HepG2 (cell line): ENCODE data around the gene ZBTB7B. TPM values are rescaled to one million over a fixed set of nuclear protein-coding genes. Genes with fewer than 3 reads are reported as not detected.

Source experiments
- BRCA1 ChIP-seq: sonication (generic); formaldehyde crosslinking; IDR thresholded peaks from 2 replicates; pipeline ENCODE4 v1.4.0; 2020; ENCODE audit warnings: missing genetic modification reagents
- CHCHD3 ChIP-seq: sonication (generic); formaldehyde crosslinking; IDR thresholded peaks from 2 replicates; pipeline ENCODE4 v1.8.0; 2022; ENCODE audit warnings: mild to moderate bottlenecking, missing genetic modification reagents, moderate library complexity
- DMTF1 ChIP-seq: sonication (generic); formaldehyde crosslinking; IDR thresholded peaks from 2 replicates; pipeline ENCODE4 v1.4.0; 2020; ENCODE audit warnings: mild to moderate bottlenecking, missing genetic modification reagents
- ELF4 ChIP-seq: sonication (generic); formaldehyde crosslinking; IDR thresholded peaks from 2 replicates; pipeline ENCODE4 v1.5.0; 2020; ENCODE audit warnings: missing genetic modification reagents, mild to moderate bottlenecking, moderate library complexity, borderline replicate concordance
- FOSL2 ChIP-seq: sonication (generic); formaldehyde crosslinking; IDR thresholded peaks from 2 replicates; pipeline ENCODE4 v1.4.0; 2020; ENCODE audit warnings: missing genetic modification reagents
- GLI4 ChIP-seq: sonication (generic); formaldehyde crosslinking; IDR thresholded peaks from 2 replicates; pipeline ENCODE4 v1.5.1; 2020; ENCODE audit warnings: missing genetic modification reagents, mild to moderate bottlenecking, moderate library complexity, borderline replicate concordance
- HOXA9 ChIP-seq: sonication (generic); formaldehyde crosslinking; IDR thresholded peaks from 2 replicates; pipeline ENCODE4 v1.8.1; 2022; ENCODE audit warnings: missing genetic modification reagents, mild to moderate bottlenecking, moderate library complexity, borderline replicate concordance
- JDP2 ChIP-seq: sonication (generic); formaldehyde crosslinking; IDR thresholded peaks from 2 replicates; pipeline ENCODE4 v1.8.1; 2022; ENCODE audit warnings: missing genetic modification reagents, borderline replicate concordance
- KDM5A ChIP-seq: fragments of 200-600 bp; sonication (generic); IDR thresholded peaks from 2 replicates; pipeline ENCODE4 v1.7.0; 2018; ENCODE audit warnings: antibody characterized with exemption, mild to moderate bottlenecking, low read length, borderline replicate concordance
- MTA1 ChIP-seq: sonication (generic); formaldehyde crosslinking; IDR thresholded peaks from 2 replicates; pipeline ENCODE4 v1.4.0; 2020; ENCODE audit warnings: missing genetic modification reagents, mild to moderate bottlenecking, borderline replicate concordance
- MTA3 ChIP-seq: sonication (generic); formaldehyde crosslinking; IDR thresholded peaks from 2 replicates; pipeline ENCODE4 v1.4.0; 2020; ENCODE audit warnings: missing genetic modification reagents
- MTF1 ChIP-seq: sonication (generic); formaldehyde crosslinking; IDR thresholded peaks from 2 replicates; pipeline ENCODE4 v1.5.0; 2020; ENCODE audit warnings: missing genetic modification reagents
- MXD4 ChIP-seq: IDR thresholded peaks from 2 replicates; pipeline ENCODE4 v1.6.1; 2016; ENCODE audit warnings: mild to moderate bottlenecking, missing biosample characterization, missing genetic modification reagents
- NR2F1 ChIP-seq, 2 experiments: fragments of 450-650 bp in 1 of 2; formaldehyde crosslinking in 1 of 2; IDR thresholded peaks; 2 replicates each; pipeline versions ENCODE4 v1.5.0 to v1.6.1; 2016 to 2020; ENCODE audit warnings: mild to moderate bottlenecking in 1 of 2, missing compliant biosample characterization in 1 of 2, missing genetic modification reagents in 1 of 2, moderate library complexity in 1 of 2
- PCBP2 ChIP-seq: fragments of 200-400 bp; formaldehyde crosslinking; optimal IDR thresholded peaks from 2 replicates; pipeline ENCODE3; 2018; ENCODE audit warnings: low read length, low read depth; ENCODE audit not compliant: poor library complexity, severe bottlenecking
- POLR2AphosphoS5 ChIP-seq: IDR thresholded peaks from 2 replicates; pipeline ENCODE4 v1.6.1; 2012; ENCODE audit warnings: low read depth, low read length
- RELA ChIP-seq: sonication (generic); formaldehyde crosslinking; IDR thresholded peaks from 2 replicates; pipeline ENCODE4 v1.4.0; 2020; ENCODE audit warnings: missing genetic modification reagents
- RFX1 ChIP-seq: fragments of 450-650 bp; IDR thresholded peaks from 2 replicates; pipeline ENCODE4 v1.6.1; 2017
- TBL1XR1 ChIP-seq: fragments of 150-350 bp; IDR thresholded peaks from 2 replicates; pipeline ENCODE4 v1.6.1; 2014; ENCODE audit warnings: borderline replicate concordance, low read length; ENCODE audit not compliant: partially characterized antibody
- TBP ChIP-seq: sonication (generic); formaldehyde crosslinking; IDR thresholded peaks from 2 replicates; pipeline ENCODE4 v1.5.0; 2020; ENCODE audit warnings: missing genetic modification reagents
- U2AF2 ChIP-seq: fragments of 200-400 bp; formaldehyde crosslinking; IDR thresholded peaks from 2 replicates; pipeline ENCODE4 v1.6.1; 2017; ENCODE audit warnings: low read depth, mild to moderate bottlenecking, low read length
- ZFP36 ChIP-seq: fragments of 150-350 bp; IDR thresholded peaks from 2 replicates; pipeline ENCODE4 v1.6.1; 2018; ENCODE audit warnings: borderline replicate concordance, low read length, low read depth; ENCODE audit not compliant: partially characterized antibody
- ZFP62 ChIP-seq: sonication (generic); formaldehyde crosslinking; IDR thresholded peaks from 2 replicates; pipeline ENCODE4 v1.4.0; 2020; ENCODE audit warnings: missing genetic modification reagents
- ZNF280D ChIP-seq: sonication (generic); formaldehyde crosslinking; IDR thresholded peaks from 2 replicates; pipeline ENCODE4 v1.5.1; 2020; ENCODE audit warnings: mild to moderate bottlenecking, missing genetic modification reagents
- ZNF7 ChIP-seq: IDR thresholded peaks from 2 replicates; pipeline ENCODE4 v1.6.1; 2016; ENCODE audit warnings: missing biosample characterization, missing genetic modification reagents
- polyA plus RNA-seq, 8 experiments: library from polyadenylated mRNA; depleted of rRNA in 3 of 8; stranded (reverse) in 7 of 8; unstranded in 1 of 8; fragments of >200 nt; fragmentation: Illumina TruSeq in 4 of 8; extraction: Trizol in 4 of 8; gene quantifications; 2 replicates each; pipeline versions ENCODE4 v1.2.1 to v1.2.3, GENCODE V29; 2011 to 2016; ENCODE audit warnings: low read depth in 4 of 8, missing spikeins in 1 of 8, mixed read lengths in 1 of 8; ENCODE audit not compliant: insufficient read depth in 1 of 8
- total RNA-seq, 5 experiments: library from RNA; depleted of rRNA; stranded (reverse); fragments of >200 nt; fragmentation: Illumina TruSeq; extraction: Trizol; gene quantifications; 2 replicates each; pipeline ENCODE4 v1.2.3, GENCODE V29; 2016; ENCODE audit warnings: low read depth in 1 of 5

The ZBTB7B gene
- total and polyA plus RNA-seq, 2 of the 13 experiments (the other 11 are each of a cell fraction or from before 2014, with no cell fraction given), result 15.5 to 17.5 TPM

- TF ChIP-seq ZNF280D (0 out of 2 replicates have a peak, but pooled peaks have one; percentile 62), TBP (CRISPR knock-in tag) (no peak), DMTF1 (CRISPR knock-in tag) (no peak), ZFP36 (no peak), FOSL2 (CRISPR knock-in tag) (peak; percentile 80), BRCA1 (CRISPR knock-in tag) (no peak), ZFP62 (CRISPR knock-in tag) (no peak), MTA1 (CRISPR knock-in tag) (peak; percentile 52; the same call in 1 of the 2 replicates), MTA3 (CRISPR knock-in tag) (no peak), ZNF7 (no peak), MTF1 (CRISPR knock-in tag) (no peak), GLI4 (no peak), ELF4 (CRISPR knock-in tag) (peak; percentile 69), JDP2 (CRISPR knock-in tag) (no peak), KDM5A (peak; percentile 69; the same call in 1 of the 2 replicates), TBL1XR1 (no peak), RFX1 (no peak), RELA (no peak), POLR2AphosphoS5 (0 out of 2 replicates have a peak, but pooled peaks have one; percentile 26), MXD4 (CRISPR knock-in tag) (peak; percentile 100), NR2F1 (CRISPR knock-in tag; IDR thresholded peaks at IDR 0.05) (peak; percentile 42 to 91; a peak in 2 of 4 replicates), PCBP2 (no peak), U2AF2 (no peak), HOXA9 (CRISPR knock-in tag) (no peak), CHCHD3 (CRISPR knock-in tag) (peak; percentile 85; the same call in 1 of the 2 replicates)
These were observed 28.3 kb upstream of the ZBTB7B start, which contains the start of gene CKS1B (continued) for GRCh38 chr1:154974102-154974807.
